H1 (cell line): ENCODE results near the gene ANAPC5. TPM values are rescaled to one million over a fixed set of nuclear protein-coding genes. Genes with fewer than 3 reads are reported as not detected.
A peak's percentile ranks its signal among the peaks of the same experiment; 100 is the strongest.

ENCODE experiments used
- CTCF ChIA-PET: fragments of 300-600 bp; sonication (Branson Sonifier 250); formaldehyde crosslinking; loops from one replicate; lab custom pipeline; 2021; ENCODE audit not compliant: partially characterized antibody; lab: Charles Lee
- POLR2A ChIA-PET: fragments of 300-600 bp; sonication (Branson Sonifier 250); formaldehyde crosslinking; loops from one replicate; lab custom pipeline; 2021; ENCODE audit warnings: inconsistent platforms; ENCODE audit not compliant: partially characterized antibody; lab: Charles Lee
- DNase-seq, 2 experiments: peaks; one replicate each; pipeline versions ENCODE4 v3.0.0 to v3.0.0-alpha.2; 2010 to 2022; ENCODE audit warnings: low spot score in 2 of 2, low read depth in 1 of 2, mixed read lengths in 1 of 2
- FAIRE-seq: peaks from 2 replicates; lab custom pipeline; 2011; peaks lifted over from hg19 to GRCh38; lab: Jason Lieb, UNC
- H2AFZ ChIP-seq: 2 replicates; pipeline ENCODE4 v1.8.1; 2012; ENCODE audit warnings: low read length, inconsistent platforms
- H2AK5ac ChIP-seq: 2 replicates; pipeline ENCODE4 v1.6.1; 2013; ENCODE audit warnings: low read depth, low read length
- H2BK120ac ChIP-seq: replicated peaks from 2 replicates; pipeline ENCODE3; 2013; ENCODE audit warnings: low read depth, low read length, inconsistent platforms
- H2BK12ac ChIP-seq: 2 replicates; pipeline ENCODE4 v1.6.1; 2013; ENCODE audit warnings: low read depth, low read length
- H2BK15ac ChIP-seq: 2 replicates; pipeline ENCODE4 v1.6.1; 2013; ENCODE audit warnings: low read length
- H2BK20ac ChIP-seq: 2 replicates; pipeline ENCODE4 v1.6.1; 2013; ENCODE audit warnings: low read length
- H2BK5ac ChIP-seq: 2 replicates; pipeline ENCODE4 v1.6.1; 2013; ENCODE audit warnings: low read depth, low read length
- H3K14ac ChIP-seq: 2 replicates; pipeline ENCODE4 v1.6.1; 2013; ENCODE audit warnings: inconsistent platforms; ENCODE audit not compliant: insufficient read length
- H3K18ac ChIP-seq: 2 replicates; pipeline ENCODE4 v1.6.1; 2013; ENCODE audit warnings: low read length; ENCODE audit errors: extremely low read depth
- H3K23ac ChIP-seq: 2 replicates; pipeline ENCODE4 v1.6.1; 2013; ENCODE audit warnings: inconsistent platforms; ENCODE audit not compliant: insufficient read length
- H3K23me2 ChIP-seq: 2 replicates; pipeline ENCODE4 v1.6.1; 2013; ENCODE audit warnings: low read depth, low read length
- H3K27ac ChIP-seq: 2 replicates; pipeline ENCODE4 v1.6.1; 2011; ENCODE audit warnings: low read depth, low read length, inconsistent platforms
- H3K27me3 ChIP-seq, 4 experiments: replicated peaks in 1 of 4; 1 replicate in 1 of 4; 2 replicates in 3 of 4; pipeline versions ENCODE4 v1.6.1 to v1.8.1; 2011 to 2013; ENCODE audit warnings: low read length in 3 of 4, mild to moderate bottlenecking in 3 of 4, inconsistent platforms in 2 of 4, mixed read lengths in 2 of 4, moderate library complexity in 1 of 4; ENCODE audit not compliant: control insufficient read depth in 3 of 4, insufficient read depth in 3 of 4; ENCODE audit errors: extremely low read depth in 1 of 4
- H3K36me3 ChIP-seq, 4 experiments: 2 replicates each; pipeline versions ENCODE4 v1.6.1 to v1.8.1; 2011 to 2013; ENCODE audit warnings: mild to moderate bottlenecking in 4 of 4, low read length in 3 of 4, moderate library complexity in 2 of 4, control low read depth in 1 of 4, inconsistent platforms in 1 of 4; ENCODE audit not compliant: insufficient read depth in 4 of 4, control insufficient read depth in 2 of 4
- H3K4ac ChIP-seq: replicated peaks from 2 replicates; pipeline ENCODE3; 2013; ENCODE audit warnings: low read length, low read depth, mixed read lengths, inconsistent platforms; ENCODE audit not compliant: insufficient read length
- H3K4me1 ChIP-seq, 4 experiments: replicated peaks in 1 of 4; 1 replicate in 1 of 4; 2 replicates in 3 of 4; pipeline versions ENCODE4 v1.6.1 to v1.8.1; 2011 to 2013; ENCODE audit warnings: low read length in 3 of 4, inconsistent platforms in 2 of 4, mixed read lengths in 1 of 4; ENCODE audit not compliant: insufficient read depth in 4 of 4, control insufficient read depth in 3 of 4
- H3K4me2 ChIP-seq, 2 experiments: 2 replicates each; pipeline versions ENCODE4 v1.6.1 to v1.8.1; 2011 to 2013; ENCODE audit warnings: low read depth in 2 of 2, low read length in 2 of 2, control low read depth in 1 of 2, inconsistent platforms in 1 of 2, mild to moderate bottlenecking in 1 of 2; ENCODE audit not compliant: insufficient read depth in 1 of 2
- H3K4me3 ChIP-seq, 4 experiments: fragments of 200-600, 300-600 bp in 1 of 4; sonication (generic), shearing (Covaris generic), sonication (Bioruptor Twin) in 1 of 4; 2 replicates each; pipeline versions ENCODE4 v1.5.1 to v1.8.1; 2011 to 2016; ENCODE audit warnings: low read length in 4 of 4, low read depth in 3 of 4, control low read depth in 2 of 4, inconsistent platforms in 2 of 4, mild to moderate bottlenecking in 2 of 4, mixed read lengths in 1 of 4, moderate library complexity in 1 of 4; ENCODE audit not compliant: insufficient read depth in 2 of 4; ENCODE audit errors: extremely low read depth in 1 of 4
- H3K56ac ChIP-seq: replicated peaks from 2 replicates; pipeline ENCODE3; 2013; ENCODE audit warnings: low read depth, mild to moderate bottlenecking, mixed read lengths, low read length, inconsistent platforms; ENCODE audit not compliant: insufficient read length
- H3K79me1 ChIP-seq: 2 replicates; pipeline ENCODE4 v1.6.1; 2013; ENCODE audit warnings: low read depth, low read length, control low read depth
- H3K79me2 ChIP-seq, 2 experiments: 2 replicates each; pipeline versions ENCODE4 v1.6.1 to v1.8.1; 2012 to 2013; ENCODE audit warnings: low read length in 2 of 2, mild to moderate bottlenecking in 2 of 2, inconsistent platforms in 1 of 2; ENCODE audit not compliant: insufficient read depth in 2 of 2, control insufficient read depth in 1 of 2
- H3K9ac ChIP-seq, 4 experiments: replicated peaks in 1 of 4; 1 replicate in 1 of 4; 2 replicates in 3 of 4; pipeline versions ENCODE4 v1.6.1 to v1.8.1; 2011 to 2013; ENCODE audit warnings: low read depth in 3 of 4, low read length in 3 of 4, control low read depth in 2 of 4, mild to moderate bottlenecking in 2 of 4, moderate library complexity in 2 of 4, inconsistent platforms in 1 of 4; ENCODE audit errors: extremely low read depth in 1 of 4
- H3K9me3 ChIP-seq, 2 experiments: 2 replicates each; pipeline versions ENCODE4 v1.6.1 to v1.8.1; 2012 to 2013; ENCODE audit warnings: mild to moderate bottlenecking in 2 of 2, moderate library complexity in 2 of 2, control low read depth in 1 of 2, inconsistent platforms in 1 of 2, low read depth in 1 of 2, low read length in 1 of 2, mixed read lengths in 1 of 2; ENCODE audit not compliant: insufficient read depth in 2 of 2
- H4K20me1 ChIP-seq, 2 experiments: replicated peaks in 1 of 2; 2 replicates each; pipeline versions ENCODE3 to v1.8.1; 2011 to 2013; ENCODE audit warnings: inconsistent platforms in 2 of 2, low read length in 2 of 2, mild to moderate bottlenecking in 1 of 2; ENCODE audit not compliant: insufficient read depth in 2 of 2, control insufficient read depth in 1 of 2
- H4K5ac ChIP-seq: 2 replicates; pipeline ENCODE4 v1.6.1; 2013; ENCODE audit warnings: low read length, low read depth, mixed read lengths, inconsistent platforms; ENCODE audit not compliant: insufficient read length
- H4K8ac ChIP-seq: 2 replicates; pipeline ENCODE4 v1.8.0; 2013; ENCODE audit warnings: mild to moderate bottlenecking, moderate library complexity, low read length, inconsistent platforms; ENCODE audit not compliant: insufficient read depth; ENCODE audit errors: extremely low read depth
- H4K91ac ChIP-seq: replicated peaks from 2 replicates; pipeline ENCODE3; 2013; ENCODE audit warnings: low read length, mixed read lengths, inconsistent platforms; ENCODE audit not compliant: insufficient read length
- BACH1 ChIP-seq: IDR thresholded peaks from 2 replicates; pipeline ENCODE4 v1.6.1; 2012; ENCODE audit warnings: low read length, improper control_type of control experiment
- JUND ChIP-seq: IDR thresholded peaks from 2 replicates; pipeline ENCODE4 v1.6.1; 2011; ENCODE audit warnings: mild to moderate bottlenecking, improper control_type of control experiment, low read length
- RAD21 ChIP-seq, 2 experiments: IDR thresholded peaks in 1 of 2; conservative IDR thresholded peaks in 1 of 2; 2 replicates each; pipeline ENCODE4 v1.6.1; 2011; ENCODE audit warnings: low read depth in 2 of 2, low read length in 2 of 2, improper control_type of control experiment in 1 of 2, inconsistent platforms in 1 of 2, mild to moderate bottlenecking in 1 of 2, moderate library complexity in 1 of 2
- TBP ChIP-seq: IDR thresholded peaks from 2 replicates; pipeline ENCODE4 v1.6.1; 2011; ENCODE audit warnings: low read depth, low read length, improper control_type of control experiment
- WGBS, 2 experiments: shearing (Covaris generic) in 1 of 2; methylation state at CpG; one replicate each; pipeline versions ENCODE4 v1.1.6 to v1.1.7; 2013 to 2015; ENCODE audit warnings: low lambda C conversion rate in 2 of 2, mixed read lengths in 2 of 2, inconsistent platforms in 1 of 2, low coverage in 1 of 2, missing lambda C conversion rate in 1 of 2; ENCODE audit not compliant: insufficient replicate concordance in 2 of 2, insufficient coverage in 1 of 2, insufficient read length in 1 of 2; ENCODE audit errors: extremely low coverage in 1 of 2, missing lambda C conversion rate in 1 of 2; 5-methylcytosine and 5-hydroxymethylcytosine counted together
- polyA plus RNA-seq, 7 experiments: library from polyadenylated mRNA; depleted of rRNA in 3 of 7; stranded (reverse) in 5 of 7; unstranded in 2 of 7; fragments of >200 nt in 5 of 7; fragments of 200-250 nt in 2 of 7; gene quantifications; 1 replicate in 5 of 7; 2 replicates in 1 of 7; 4 replicates in 1 of 7; pipeline versions ENCODE4 v1.2.1 to v1.2.3, GENCODE V29; 2011 to 2013; ENCODE audit warnings: missing spikeins in 2 of 7, mixed read lengths in 2 of 7
- total RNA-seq: library from RNA; stranded (reverse); fragmentation: NEBNext Ultra II Directional; extraction: Animal tissue kit (Norgen Biotek cat#: 25700); gene quantifications from 2 replicates; pipeline ENCODE4 v1.2.1, GENCODE V29; 2021
- TF ChIP-seq, protein P1 (sequence below): IDR thresholded peaks from 2 replicates; pipeline ENCODE4 v1.6.1; 2012; ENCODE audit warnings: inconsistent platforms

Gene ANAPC5
- total and polyA plus RNA-seq, 2 of the 8 experiments (the other 6 are each of a cell fraction or from before 2014, with no cell fraction given): 103 to 127 TPM

DNA sequence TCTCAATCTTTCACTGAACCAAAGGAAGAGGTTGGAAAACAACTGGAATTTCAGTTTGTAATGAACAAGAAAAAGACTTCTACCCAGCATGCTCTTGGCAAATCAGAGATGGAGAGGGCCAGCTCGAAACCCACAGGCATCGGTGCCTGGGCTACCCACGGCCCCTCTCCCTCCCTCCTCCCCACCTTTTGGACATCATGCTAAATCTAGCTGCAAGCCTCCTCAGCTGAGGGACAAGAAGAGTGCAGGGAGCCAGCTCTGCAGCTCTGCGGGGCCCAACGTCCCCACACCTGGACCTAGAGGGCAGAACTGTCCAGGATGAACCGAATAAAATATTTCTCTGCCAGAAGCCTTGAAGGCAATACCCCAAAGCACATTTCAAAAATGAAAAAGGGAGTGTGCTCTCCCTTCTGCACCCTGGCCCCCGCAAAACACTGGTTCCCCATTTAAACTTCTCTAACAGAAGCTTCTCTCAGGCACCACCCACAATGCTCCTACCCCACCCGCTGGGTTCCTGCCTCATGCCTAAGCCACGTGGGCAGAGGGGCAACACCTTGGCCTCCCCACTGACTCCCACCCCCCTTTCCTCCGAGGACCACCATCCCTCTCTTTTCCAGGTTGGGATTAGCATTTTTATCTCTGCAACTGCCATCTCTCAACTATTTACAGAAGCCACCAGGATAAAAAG is 63.9 kb downstream of the ANAPC5 start:
- FAIRE-seq (no peak), DNase-seq (no peak)
- H2BK15ac ChIP-seq: no peak overlapping the region
- 57% methylated on average over 10 of the region's 10 CpGs; no CpG with 5 or more reads in 1 of the 2 experiments for WGBS, 2 experiments
- H2BK5ac ChIP-seq: no peak overlapping the region
- no peak overlapping the region for H2BK20ac ChIP-seq
- peaks cover 0 to 2% of the 10 kb centered on the region in 2 experiments for H4K20me1 ChIP-seq
- peaks cover 0 to 8% of the 10 kb centered on the region in 2 experiments; a peak in 1 of 4 replicates for H3K79me2 ChIP-seq
- no peaks in the 10 kb centered on the region; a peak in 2 of 8 replicates for H3K36me3 ChIP-seq
- H3K23ac ChIP-seq: no peak overlapping the region
- peak overlapping the region; percentile 32; the same call in 1 of the 2 replicates for H3K18ac ChIP-seq
- H3K27me3 ChIP-seq: no peaks in the 10 kb centered on the region
- H4K8ac ChIP-seq: no peak overlapping the region
- H2BK120ac ChIP-seq: no peak overlapping the region
- no peak overlapping the region for H3K14ac ChIP-seq
- no peak overlapping the region for H3K4ac ChIP-seq
- no peak overlapping the region for H3K56ac ChIP-seq
- H3K4me1 ChIP-seq: peaks cover 0 to 7% (median 5%) of the 10 kb centered on the region in 4 experiments; a peak in 6 of 7 replicates
- no peak for TF ChIP-seq RAD21 (IDR thresholded peaks at IDR 0.05 in 1 of 2, conservative IDR thresholded peaks at IDR 0.05 in 1 of 2; ENCODE audit: low read depth in 2 of 2, low read length in 2 of 2)
- TF ChIP-seq BACH1: no peak
- no peak for TF ChIP-seq TBP
- no peak for TF ChIP-seq JUND
- TF ChIP-seq, protein P1, sequence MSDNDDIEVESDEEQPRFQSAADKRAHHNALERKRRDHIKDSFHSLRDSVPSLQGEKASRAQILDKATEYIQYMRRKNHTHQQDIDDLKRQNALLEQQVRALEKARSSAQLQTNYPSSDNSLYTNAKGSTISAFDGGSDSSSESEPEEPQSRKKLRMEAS: peak; percentile 83
- no peaks in the 10 kb centered on the region for H3K9me3 ChIP-seq
- H3K4me2 ChIP-seq: peak overlapping the region in 1 of 2 experiments; percentile 7; a peak in 1 of 4 replicates
- no peak overlapping the region for H2AFZ ChIP-seq
- no peak overlapping the region for H4K5ac ChIP-seq
- H3K9ac ChIP-seq: no peak overlapping the region; a peak in 1 of 7 replicates
- no peak overlapping the region for H3K4me3 ChIP-seq
- H2BK12ac ChIP-seq: 0 out of 2 replicates have a peak overlapping the region, but pooled peaks have one; percentile 17
- H3K23me2 ChIP-seq: no peaks in the 10 kb centered on the region
- H3K27ac ChIP-seq: no peak overlapping the region
- H3K79me1 ChIP-seq: peaks cover 6% of the 10 kb centered on the region; the same call in 1 of the 2 replicates
- no peak overlapping the region for H4K91ac ChIP-seq
- peak overlapping the region; percentile 48; the same call in 1 of the 2 replicates for H2AK5ac ChIP-seq
- POLR2A ChIA-PET: interaction anchor here (0.6 to 3.2 kb wide), 4 partner anchors 8 to 79 kb away, joined by 3 to 14 read pairs (median 4); partner anchors contain the start of gene CAMKK2
- CTCF ChIA-PET: interaction anchor here (1.0 to 1.6 kb wide), 3 partner anchors 9 to 46 kb away, joined by 3 to 9 read pairs (median 3); no protein-coding TSS in a partner anchor
